GM12874 (cell line): ENCODE measurements around the gene PNKD.

Experiments used
- TF ChIP-seq, protein P1 (sequence below): IDR thresholded peaks from 2 replicates; pipeline ENCODE4 v1.5.1; 2011; ENCODE audit warnings: low read depth, mild to moderate bottlenecking, control low read depth, low read length, moderate library complexity; ENCODE audit not compliant: insufficient read depth

The PNKD gene

DNA sequence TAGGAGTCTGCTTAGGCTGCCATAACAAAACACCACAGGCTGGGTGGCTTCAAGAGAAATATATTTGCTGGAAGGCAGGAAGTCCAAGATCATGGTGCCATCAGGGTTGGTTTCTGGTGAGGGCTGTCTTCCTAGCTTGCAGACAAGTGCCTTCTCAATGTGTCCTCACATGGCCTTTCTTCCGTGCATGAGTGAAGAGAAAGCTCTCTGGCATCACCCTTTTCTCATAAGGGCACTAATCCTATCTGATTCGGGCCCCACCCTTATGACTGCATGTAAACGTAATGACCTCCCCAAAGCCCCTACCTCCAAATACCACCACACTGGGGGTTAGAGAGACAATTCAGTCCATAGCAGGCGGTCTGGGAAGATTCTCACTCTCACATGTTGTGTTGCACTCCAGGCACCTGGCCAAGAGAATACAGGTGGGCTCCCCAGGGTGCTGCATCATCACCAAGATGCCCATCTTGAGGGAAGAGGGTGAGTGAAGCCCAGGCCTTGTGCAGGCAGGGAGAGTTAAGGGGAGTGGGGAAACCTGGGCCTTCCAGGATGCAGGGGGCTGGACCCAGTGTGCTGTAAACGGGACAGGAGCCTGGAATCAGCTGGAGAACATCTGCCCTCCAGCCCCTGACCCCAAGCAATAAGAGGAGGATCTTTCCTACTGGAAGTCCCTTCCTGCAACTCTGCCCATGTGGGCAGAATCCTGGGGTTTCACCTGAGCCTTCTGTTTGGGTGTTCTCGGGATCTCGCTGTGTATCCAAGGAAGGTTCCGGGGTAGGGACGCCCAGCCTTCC is 96.5 kb downstream of the PNKD start:
- TF ChIP-seq, protein P1, sequence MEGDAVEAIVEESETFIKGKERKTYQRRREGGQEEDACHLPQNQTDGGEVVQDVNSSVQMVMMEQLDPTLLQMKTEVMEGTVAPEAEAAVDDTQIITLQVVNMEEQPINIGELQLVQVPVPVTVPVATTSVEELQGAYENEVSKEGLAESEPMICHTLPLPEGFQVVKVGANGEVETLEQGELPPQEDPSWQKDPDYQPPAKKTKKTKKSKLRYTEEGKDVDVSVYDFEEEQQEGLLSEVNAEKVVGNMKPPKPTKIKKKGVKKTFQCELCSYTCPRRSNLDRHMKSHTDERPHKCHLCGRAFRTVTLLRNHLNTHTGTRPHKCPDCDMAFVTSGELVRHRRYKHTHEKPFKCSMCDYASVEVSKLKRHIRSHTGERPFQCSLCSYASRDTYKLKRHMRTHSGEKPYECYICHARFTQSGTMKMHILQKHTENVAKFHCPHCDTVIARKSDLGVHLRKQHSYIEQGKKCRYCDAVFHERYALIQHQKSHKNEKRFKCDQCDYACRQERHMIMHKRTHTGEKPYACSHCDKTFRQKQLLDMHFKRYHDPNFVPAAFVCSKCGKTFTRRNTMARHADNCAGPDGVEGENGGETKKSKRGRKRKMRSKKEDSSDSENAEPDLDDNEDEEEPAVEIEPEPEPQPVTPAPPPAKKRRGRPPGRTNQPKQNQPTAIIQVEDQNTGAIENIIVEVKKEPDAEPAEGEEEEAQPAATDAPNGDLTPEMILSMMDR, result no peak

DNA sequence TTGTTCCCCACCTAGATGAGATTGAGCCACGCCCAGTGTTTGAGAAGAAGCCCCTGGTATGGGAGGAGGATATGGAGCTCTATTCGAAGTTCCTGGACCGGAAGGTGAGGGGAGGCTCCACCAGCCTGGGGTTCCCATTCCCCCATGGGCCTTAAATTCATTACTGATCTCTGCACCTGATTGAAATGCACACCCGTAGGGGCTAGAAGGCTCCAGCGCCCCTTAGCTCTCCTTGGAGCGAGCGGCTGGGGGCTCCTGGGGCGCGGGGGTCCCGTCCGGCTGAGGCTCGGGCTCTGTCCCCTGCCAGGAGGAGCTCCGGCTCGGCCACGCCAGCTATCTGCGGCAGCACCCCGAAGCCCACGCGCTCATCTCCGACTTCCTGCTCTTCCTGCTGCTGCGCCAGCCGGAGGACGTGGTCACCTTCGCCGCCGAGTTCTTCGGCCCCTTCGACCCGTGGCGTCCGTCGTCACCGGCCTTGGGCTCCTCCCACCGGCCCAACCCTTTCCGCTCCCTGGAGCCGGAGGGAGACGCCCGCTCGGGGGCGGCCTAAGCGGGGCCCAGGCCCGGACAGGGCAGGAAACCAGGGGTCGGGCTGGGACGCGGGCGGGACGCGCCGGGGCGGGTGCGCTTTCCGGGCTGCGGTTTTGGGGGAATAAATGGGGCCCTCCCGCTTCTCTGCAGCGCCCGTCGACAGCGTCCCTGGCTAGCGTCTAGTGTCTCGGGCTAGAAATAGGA is 97.3 kb downstream of the PNKD start:
- TF ChIP-seq, protein P1, result no peak

DNA sequence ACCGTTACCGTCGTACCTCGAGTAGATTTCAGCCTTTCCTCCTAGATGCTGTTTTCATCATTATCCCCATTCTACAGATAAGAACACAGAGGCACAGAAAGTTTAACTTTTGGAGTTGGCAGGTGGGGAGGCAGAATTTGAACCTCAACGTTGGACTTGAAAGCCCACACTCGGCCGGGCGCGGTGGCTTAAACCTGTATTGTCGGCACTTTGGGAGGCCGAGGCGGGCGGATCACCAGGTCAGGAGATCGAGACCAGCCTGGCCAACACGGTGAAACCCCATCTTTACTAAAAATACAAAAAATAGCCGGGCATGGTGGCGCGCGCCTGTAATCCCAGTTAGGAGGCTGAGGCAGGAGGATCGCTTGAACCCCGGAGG is 97.8 kb downstream of the PNKD start:
- TF ChIP-seq, protein P1, result no peak

DNA sequence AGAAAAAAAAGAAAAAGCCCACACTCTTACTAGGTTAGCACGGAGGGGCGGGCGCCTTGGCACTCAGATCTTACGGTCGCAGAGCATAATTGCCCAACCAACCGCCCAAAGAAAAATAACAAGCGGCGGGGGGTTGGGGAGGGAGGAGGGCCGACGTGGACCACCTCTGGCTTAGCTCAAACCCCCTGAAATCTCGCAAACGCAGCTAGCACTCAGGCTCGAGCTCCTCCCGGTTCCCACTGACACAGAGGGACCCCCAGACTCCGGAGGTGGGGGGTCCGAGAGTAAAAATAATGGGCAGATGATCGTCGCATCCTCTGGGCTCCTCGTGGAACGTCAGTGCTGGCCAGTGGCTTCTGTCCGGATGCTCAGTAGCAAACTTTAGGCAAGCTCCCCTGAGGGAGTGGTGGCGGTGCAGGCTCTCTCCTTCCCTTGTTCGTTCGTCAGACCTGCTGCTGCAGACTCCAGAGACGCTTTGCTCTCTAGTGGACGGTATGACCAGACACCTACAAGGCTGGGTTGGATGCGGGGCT is 98.4 kb downstream of the PNKD start:
- TF ChIP-seq, protein P1, result no peak

DNA sequence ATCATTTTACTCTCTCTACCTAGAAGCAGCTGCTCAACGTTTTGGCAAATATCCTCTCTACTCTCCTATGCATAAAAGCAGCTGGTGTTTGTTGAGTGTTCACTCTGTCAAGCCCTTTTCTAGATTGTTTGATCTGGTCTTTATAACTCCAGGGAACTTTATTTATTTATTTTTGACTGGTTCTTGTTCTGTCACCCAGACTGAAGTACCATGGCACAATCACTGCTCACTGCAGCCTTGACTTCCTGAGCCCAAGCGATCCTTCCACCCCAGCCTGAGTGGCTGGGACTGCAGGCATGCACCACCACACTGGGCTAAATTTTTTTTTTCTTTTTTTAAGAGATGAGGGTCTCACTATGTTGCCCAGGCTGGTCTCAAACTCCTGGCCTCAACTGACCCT is 99.0 kb downstream of the PNKD start:
- TF ChIP-seq, protein P1, result no peak

DNA sequence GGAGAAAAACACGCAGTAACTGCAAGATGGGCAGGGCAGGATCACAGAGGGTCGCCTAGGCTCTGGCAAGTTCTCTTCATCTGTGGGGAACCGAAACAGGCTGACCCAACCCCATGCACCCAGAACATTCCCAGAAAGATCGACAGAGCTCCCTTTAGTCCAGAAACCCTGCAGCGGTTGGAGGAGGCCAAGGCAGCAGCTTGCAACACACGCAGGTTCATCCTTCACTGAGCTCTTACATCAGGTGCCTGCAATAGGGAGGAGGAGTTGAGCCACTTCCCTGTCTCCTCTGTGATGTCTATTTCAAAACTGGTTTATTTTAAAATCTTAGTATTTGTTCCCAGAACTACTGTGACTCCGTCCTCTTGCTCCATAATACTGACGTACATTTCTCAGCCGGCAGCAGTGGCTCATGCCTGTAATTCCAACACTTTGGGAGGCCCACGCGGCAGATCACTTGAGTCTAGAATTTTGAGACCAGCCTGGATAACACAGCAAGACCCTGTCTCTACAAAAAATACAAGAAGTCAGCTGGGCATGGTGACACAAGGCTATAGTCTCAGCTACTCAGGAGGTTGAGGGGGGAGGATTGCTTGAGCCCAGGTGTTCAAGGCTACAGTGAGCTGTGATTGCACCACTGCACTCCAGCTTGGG is 100.2 kb downstream of the PNKD start:
- TF ChIP-seq, protein P1, result no peak

DNA sequence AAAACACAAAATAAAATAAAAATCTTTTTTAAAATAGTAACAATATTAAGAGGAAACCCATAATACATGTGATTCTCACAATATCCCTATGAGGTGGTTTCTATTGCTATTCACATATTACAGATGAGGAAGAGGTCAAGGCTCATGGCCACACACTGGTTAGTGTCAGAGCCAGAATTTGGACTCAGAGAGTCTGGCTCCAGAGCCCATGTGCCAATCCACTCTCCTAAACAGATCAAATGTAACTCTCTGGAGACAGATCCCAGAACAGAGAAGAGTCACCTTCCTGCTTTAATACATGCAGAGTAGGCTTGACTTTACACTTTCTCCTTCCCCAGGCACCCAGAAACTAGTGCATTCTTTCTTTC is 101.6 kb downstream of the PNKD start:
- TF ChIP-seq, protein P1, result no peak
